Right hindlimb (tissue), 1 donor: ENCODE measurements around the gene MANEAL.

ENCODE experiments used
- DNase-seq: peaks from one replicate; pipeline ENCODE4 v3.0.0-alpha.2; 2018

MANEAL gene

DNA sequence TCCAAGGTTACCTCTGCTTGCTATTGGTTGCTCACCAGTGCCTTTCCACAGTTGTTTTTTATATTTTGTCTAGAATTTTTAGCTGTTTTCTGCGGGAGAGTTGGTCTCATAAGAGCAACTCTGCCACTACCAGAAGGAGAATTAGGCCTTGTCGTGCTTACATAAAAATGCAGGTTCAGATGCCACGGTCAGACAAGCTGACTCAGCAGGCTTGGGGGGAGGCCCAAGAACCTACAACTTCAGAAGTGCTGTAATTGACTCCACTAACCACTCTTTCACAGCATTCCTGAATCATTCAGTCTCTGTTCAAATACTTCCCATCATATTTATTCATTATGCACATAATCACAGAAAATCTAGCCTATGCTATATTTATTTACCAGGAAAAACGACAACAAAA lies 37.5 kb downstream of the MANEAL start:
- no peak for DNase-seq

DNA sequence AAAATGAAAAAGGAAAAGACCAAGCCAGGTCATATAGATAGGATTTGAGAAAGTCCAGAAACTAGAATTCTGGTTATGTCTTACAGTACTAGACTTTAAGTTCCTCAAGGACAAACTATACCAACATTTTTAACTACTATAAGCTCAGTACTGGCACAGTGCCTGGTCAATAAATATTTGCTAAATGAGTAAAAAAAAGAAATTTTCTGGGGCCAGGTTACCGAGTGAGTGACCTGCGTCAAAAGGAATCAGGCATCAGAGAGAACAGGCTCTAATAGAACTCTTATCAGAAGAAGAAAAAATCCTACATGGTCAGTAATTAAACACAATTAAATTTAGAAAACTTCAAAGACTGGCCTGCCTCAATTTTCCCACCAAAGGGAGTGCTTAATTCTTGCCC lies 38.2 kb downstream of the MANEAL start:
- no peak for DNase-seq

GRCh38 chr1:37836788-37837187 lies 43.1 kb downstream of the MANEAL start:
- DNase-seq, result no peak

- DNase-seq, result no peak
These were observed 46.0 kb downstream of the MANEAL start for GRCh38 chr1:37839676-37840075.

DNA sequence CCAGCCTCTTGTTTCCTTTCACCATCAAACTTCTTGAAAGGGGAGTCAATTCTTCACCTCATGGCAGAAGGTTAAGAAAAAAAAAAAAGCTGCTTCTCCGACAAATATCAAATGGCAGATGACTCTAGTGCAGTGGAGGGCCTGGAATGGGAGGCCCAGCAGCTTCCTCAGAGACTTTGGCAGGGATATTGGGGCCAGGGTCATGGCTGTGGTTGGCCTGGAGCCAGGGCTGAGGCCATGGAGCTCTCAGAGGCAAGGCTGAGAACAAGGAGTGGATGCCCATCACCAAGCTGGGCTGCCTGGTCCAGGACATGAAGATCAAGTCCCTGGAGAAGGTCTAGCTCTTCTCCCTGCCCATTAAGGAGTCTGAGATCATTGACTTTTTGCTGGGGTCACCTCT lies 47.1 kb downstream of the MANEAL start:
- DNase-seq, result no peak

DNA sequence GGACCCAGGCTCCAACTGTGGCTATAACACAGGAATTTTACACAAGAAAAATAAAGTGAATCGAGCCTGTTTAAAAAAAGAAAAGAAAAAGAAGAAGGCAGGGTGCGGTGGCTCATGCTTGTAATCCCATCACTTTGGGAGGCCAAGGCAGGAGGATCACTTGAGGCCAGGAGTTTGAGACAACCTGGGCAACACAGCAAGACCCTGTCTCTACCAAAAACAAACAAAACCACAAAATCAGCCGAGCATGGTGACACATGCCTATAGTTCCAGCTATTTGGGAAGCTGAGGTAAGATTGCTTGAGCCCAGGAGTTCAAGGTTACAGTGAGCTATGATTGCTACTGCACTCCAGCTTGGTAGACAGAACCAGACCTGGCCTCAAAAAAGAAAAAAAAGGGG lies 48.0 kb downstream of the MANEAL start:
- DNase-seq, result no peak

DNA sequence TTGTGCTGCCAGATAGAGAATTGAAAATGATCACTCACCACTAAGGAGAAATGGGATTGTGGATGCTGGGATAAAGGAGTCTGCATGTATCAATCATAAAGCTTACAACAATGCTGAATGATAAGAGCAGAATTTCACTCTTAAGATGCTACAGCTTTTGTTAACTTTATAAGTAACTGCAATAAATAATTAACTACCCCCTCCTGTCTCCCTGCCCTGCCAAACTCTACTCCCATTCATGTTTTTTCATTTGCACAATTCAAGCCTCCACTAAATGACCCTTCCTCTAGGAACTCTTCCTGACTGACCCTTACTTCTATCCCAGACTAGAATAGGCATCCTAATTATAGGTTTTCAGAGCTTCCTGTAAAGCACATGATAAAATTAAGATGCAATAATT lies 50.9 kb downstream of the MANEAL start:
- no peak for DNase-seq

DNA sequence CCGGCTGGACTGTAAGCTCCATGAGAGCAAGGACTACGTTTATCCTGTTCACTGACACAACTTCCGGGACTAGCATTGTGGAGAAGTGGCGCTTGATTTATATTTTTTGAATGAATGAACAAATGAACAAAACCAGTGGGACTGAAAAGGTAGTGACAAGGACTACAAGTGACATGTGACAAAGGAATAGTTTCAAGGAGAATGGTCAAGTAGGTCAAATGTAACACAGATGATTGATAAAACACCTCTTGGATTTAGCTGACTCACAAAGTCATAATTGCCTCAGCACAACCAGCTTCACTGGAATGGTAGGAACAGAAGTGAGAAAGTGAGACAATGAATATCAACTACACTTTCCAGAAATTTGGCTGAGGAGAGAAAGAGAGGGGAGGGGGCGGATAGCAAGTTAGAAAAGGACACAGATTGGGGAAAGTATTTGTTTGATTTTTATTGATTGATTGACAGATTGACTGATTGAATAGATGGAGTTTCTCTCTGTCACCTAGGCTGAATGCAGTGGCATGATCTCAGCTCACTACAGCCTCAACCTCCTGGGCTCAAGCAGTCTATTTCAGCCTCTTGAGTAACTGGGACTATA lies 51.5 kb downstream of the MANEAL start:
- DNase-seq, result no peak

DNA sequence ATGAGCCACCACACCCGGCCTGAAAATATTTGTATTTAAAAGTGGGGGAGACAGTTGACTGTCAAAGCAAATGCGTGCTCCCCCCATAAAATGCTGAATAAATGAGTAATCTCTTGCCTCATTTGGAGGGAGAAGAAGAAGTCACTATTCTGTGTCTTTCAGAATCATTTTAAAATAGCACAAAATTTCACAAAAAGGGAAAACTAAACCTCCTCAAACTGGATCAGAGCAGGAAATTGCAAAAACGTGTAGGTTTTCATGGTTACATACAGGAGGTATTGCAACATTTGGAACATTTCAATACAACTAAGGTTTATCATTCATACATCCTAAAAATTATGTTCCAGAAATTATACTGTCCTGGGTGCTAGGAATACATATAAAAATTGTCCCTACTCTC lies 52.1 kb downstream of the MANEAL start:
- no peak for DNase-seq

DNA sequence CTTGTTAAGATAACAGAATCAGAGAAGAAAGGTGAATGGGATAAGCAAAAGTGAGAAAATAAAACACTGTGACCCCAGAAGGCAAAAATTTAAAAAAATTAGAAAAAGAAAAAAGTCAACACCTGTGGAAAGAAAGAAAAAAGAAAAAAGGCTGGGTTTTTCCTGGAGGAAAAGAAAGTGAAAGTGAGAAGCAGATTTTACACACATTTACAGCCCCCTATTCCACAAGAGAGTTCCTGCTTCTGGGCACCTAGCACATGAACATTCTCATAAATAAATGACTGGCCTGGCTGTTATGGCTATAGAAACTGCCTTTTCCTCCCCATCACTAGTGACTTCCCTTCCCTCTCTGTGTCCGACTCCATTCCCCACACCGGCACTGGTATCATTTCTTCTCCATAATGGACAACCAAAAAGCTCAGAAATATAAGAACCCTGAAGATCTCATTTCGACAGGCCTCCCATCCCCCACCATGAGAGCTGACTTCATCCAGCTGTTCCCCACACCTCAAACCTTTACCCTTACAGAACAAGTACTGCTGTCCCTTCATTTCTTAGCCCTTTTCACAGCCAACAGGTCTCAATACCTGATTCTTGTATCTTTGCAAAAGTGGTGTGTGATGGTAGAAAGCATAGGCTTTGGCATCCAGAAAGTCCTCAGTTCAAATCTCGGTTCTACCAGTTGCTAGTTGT lies 53.1 kb downstream of the MANEAL start:
- no peak for DNase-seq

GRCh38 chr1:37849480-37849879 lies 55.8 kb downstream of the MANEAL start:
- no peak for DNase-seq

- DNase-seq, result no peak
These were observed 56.8 kb downstream of the MANEAL start for GRCh38 chr1:37850352-37850955.
